HG02798 (cell line): Measurements from ENCODE around the gene TRERF1.
"Not testable (repeated sequence)": the region's sequence is repeated elsewhere in the genome, so short reads cannot be mapped to it uniquely, and the experiment has no call there.

Experiments
- ATAC-seq: cut with Tn5 transposase; IDR thresholded peaks from one replicate; pipeline ENCODE4 v1.9.1; 2021; ENCODE audit warnings: mild to moderate bottlenecking; ENCODE audit not compliant: unreplicated experiment, poor library complexity

TRERF1 gene

GRCh38 chr6:42347456-42347855 is 104.3 kb downstream of the TRERF1 start:
- no peak for ATAC-seq

DNA sequence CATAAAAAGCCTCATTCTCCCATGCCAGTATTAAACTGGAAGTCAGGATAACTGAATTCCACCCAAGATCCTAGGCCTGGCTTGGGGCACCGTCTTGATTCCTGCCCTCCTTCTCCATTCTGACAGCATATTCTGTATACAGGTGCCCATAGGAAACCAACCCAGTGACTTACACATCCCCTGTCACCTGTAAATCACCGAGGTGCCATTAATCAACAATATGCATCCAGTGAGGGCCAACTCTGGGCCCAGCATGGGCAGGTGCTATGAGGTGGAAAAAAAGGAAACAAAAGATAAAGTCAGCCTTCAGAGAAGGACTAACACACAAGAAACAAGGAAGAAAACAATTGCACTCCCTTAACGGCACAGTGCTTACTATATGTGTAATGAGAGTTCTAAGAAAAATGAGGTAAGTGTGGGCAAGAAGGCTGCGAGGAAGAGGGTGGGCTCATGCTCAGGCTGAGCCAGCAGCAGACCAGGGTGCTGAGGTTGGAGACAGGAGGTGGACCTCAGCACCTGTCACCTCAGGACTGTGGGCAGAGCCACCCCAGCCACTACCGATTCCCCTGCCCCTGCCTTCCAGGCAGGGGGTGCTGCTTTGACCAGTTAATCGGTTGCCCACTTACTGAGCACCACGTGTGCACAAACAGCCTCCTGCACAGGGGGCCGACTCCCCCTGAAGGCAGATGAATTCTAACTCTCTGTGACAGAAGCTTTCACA is 105.9 kb downstream of the TRERF1 start:
- no peak for ATAC-seq

DNA sequence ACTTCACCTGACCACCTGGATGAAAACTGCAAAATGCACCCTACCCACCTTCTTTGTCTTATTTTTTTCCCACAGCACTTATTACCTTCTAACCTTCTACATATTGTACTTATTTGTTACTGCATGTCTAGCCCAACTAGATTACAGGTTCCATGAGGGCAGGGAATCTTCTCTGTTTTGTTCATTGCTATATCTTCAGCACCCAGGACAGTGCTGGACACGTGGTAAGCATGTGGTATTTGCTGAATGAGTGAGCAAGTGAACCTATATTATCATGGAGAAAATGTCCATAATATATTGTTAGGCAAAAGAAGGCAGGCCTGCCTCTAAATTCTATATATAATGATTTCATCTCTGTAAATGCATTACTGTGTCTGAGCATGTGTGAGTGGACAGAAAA is 107.0 kb downstream of the TRERF1 start:
- no peak for ATAC-seq

DNA sequence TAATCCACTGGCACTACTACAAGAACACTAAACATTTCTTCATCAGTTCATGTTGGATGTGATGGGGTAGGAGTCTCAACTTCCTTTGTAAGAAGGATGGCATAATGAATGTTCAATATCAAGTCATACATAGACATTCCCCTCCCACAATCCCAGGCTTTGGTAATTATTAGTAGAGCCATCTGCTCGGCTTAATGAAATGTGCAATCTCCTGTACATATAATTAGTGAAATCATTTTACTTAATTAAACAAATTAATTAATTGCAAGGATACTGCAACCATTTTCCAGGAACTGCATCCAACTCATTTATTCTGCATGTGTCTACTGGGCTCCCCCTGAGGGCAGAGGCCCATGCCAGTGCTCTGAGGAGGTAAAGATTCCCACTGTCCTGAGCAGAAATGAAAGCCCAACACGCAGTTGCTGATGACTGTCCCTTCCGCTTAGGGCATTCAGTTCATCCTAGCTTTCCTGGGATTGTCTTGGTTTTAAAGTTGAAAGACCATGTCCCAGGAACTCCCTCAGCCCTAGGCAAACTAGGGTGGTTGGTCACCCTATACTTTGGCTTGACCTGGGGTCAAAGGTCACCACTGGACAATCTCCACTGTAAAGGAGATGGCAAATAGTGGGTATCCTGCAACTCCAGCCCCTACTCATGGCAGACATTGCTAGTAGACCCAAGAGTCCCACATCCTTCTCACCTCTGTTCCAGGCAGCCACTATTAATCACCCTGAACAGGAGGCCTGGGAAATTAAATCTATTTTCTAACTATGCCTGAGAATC is 109.8 kb downstream of the TRERF1 start:
- ATAC-seq, result no peak

DNA sequence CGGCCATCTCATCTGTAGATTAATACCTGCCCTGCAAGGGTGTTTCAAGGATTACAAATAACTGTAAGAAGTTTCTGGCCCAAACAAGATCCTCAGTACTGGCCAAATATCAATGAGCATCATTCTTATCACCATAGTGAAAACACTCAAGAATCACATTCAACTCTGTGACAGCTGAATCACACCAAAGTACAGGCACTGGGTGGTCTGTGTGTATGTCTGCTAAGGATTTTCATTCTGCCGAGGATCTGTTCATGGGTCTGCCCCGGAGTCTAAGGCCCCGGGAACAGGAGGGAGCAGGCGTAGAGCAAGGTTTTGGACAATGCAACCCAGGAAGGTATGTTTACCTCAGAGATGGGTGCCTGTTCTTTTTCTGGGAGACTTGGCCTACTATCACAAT is 110.5 kb downstream of the TRERF1 start:
- no peak for ATAC-seq

DNA sequence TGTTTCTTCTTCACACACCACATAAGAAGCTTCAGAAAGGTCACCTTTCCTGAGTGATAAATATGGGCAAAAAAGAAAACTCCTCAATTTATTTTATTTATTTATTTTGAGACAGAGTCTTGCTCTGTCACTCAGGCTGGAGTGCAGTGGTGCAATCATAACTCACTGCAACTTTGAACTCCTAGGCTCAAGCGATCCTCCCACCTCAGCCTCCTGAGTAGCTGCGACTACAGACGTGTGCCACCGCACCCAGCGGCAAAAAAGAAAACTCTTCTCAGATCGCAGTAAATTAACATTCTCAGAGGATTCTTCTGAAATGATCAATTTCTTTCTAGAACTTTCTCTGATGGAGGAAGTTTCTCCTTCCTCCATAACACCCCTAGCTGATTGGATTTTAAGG is 111.2 kb downstream of the TRERF1 start:
- ATAC-seq, result no peak

DNA sequence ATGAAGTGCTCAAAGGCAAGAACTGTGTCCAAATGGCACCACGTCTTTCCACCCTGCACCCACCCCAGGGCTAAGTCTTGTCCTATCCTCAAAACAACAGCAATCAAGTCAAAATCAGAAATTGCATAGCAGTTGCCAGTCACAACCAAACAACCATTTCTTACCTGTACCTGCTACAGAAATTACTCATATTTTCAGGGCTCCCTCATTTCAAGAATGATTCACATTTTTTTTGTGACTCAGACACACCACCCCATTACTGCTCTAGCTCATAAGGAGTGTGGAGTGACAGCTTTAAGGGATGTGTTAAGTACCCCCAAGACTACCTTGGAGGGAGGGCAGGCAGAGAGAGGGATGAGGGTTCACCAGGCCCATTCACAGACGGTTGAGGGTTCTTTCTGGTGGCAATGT is 111.7 kb downstream of the TRERF1 start:
- ATAC-seq, result peak; percentile 80

GRCh38 chr6:42338744-42339222 is 112.9 kb downstream of the TRERF1 start:
- ATAC-seq, result no peak

DNA sequence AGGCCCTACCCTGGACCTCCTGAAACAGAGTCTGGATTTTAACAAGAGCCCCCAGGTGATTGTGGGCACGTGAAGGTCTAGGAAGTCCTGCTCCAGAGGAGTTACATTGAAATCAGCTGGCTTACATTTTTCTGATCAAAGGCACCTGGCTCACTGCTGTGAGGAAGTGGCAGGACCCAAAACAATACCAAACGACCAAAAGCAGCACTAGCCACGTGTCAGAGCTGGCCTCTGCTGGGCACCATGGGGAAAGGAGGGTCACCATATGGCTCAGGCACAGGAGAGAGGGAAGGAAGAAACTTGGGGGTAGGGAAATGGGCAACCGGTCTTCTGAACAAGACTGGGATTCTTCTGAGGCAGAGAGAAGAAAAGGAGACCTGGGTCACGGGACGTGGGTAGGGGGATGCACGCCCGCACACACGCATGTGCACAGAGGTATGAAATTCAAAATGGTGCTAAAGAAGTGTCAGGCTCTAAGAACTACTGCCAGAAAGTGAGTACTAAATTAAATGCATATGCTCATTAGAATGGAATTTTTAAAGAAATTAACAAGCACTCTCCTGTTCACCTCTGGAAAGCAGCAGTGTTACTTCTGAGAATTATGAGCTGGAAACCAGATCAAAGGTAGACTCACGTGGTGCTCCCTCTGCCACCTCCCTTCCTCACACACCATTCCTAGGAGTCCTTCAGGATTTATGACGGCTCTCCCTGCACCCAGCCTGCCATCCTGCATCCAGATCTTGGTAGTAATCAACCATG is 113.6 kb downstream of the TRERF1 start:
- ATAC-seq, result no peak

- ATAC-seq, result no peak
Measured at GRCh38 chr6:42336431-42336830, 115.3 kb downstream of the TRERF1 start.

DNA sequence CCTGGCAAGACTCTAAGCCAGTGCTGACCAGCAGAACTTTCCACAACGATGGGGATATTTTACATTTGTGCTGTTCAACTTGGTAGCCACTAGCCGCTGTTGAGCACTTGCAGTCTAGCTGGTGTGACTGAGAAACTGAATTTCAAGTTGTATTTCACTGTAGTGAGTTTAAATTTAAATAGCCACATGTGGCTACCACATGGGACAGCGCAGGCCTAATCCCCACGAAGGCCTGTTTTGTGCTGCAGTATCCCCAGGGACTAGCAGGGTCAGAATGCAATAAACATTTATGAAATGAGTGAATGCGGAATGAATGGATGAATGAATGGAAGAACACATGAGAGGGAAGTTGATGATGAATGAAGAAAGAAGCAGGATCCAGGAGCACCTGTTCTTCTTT is 115.8 kb downstream of the TRERF1 start:
- ATAC-seq, result no peak

DNA sequence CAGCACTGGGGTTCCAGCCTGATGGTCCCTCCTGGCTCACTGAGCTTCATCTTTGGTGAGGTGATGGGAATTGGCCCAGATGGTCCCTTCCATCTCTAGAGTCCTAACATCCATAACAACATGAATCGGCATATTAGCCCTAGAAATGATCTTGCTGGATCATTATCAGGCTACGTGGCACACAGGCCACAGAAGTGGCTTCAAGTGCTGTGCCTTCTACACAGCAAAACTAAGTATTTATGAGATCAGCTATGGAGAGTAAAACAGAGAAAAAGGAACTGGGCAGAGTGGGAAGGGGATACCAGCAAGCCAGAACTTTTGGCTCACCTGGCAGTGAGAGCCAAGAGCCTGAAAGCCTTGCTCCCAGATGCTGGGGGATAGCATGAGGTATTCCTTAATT is 116.9 kb downstream of the TRERF1 start:
- ATAC-seq, result no peak

GRCh38 chr6:42333612-42334011 is 118.1 kb downstream of the TRERF1 start:
- ATAC-seq, result no peak

DNA sequence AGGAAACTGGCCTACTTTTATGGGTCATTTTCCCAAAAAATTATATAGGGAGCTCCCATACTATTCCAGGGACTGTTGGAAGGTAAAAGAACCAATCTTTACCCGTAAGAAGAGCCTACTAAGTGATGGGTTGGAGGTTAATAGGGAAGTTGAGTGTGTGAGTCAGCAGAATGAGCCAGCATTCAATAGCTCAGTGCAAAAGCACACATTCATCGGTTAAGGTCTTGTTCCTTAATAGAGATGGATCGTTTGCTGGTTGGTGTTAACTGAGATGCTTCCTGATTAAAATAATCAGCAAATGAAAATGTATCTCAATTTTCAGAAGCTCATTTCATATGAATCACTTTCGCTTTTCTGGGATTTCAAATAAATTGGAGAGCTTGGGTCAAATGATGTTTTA is 118.8 kb downstream of the TRERF1 start:
- no peak for ATAC-seq

DNA sequence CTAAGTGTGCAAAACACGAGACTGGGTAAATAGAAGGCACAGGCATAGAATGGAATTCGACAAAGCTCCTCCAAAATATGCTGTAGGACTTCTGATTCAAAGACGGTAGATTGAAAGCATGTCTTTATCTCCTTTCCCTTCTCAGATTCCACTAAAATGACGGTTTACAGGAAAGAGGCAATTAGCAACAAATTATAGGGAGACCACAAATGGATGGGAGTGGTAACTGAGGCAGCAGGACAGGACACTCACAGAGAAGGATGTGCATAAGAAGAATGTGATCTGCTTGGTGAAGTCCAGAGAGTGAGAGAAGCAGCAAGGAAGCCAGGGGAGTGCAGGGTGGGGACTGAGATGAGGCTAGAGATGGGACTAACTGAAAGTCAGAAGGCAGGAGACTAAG is 120.7 kb downstream of the TRERF1 start:
- ATAC-seq, result no peak

DNA sequence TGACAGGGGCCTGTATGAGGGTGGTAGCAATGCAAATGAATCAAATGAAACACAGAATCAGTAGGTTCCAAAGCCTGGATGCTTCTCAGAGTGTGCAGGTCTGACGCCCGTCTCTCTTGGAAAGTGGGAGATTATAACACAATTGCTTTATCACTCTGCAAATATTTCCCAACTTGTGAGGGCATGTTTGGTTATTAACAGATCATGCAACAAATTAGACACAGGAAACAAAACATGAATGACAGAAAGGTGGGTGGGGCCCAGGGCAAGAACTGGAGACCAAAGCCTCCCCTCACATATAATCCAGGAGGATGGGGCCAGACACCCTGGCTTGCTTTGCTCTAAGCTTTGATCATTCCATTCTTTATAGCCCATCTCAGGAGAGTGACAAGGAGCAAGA is 125.5 kb downstream of the TRERF1 start:
- ATAC-seq, result no peak

- ATAC-seq, result not testable (repeated sequence)
Measured at GRCh38 chr6:42324656-42325324, 126.9 kb downstream of the TRERF1 start.

- no peak for ATAC-seq
Measured at GRCh38 chr6:42322676-42323075, 129.1 kb downstream of the TRERF1 start.

GRCh38 chr6:42321976-42322375 is 129.8 kb downstream of the TRERF1 start:
- no peak for ATAC-seq

DNA sequence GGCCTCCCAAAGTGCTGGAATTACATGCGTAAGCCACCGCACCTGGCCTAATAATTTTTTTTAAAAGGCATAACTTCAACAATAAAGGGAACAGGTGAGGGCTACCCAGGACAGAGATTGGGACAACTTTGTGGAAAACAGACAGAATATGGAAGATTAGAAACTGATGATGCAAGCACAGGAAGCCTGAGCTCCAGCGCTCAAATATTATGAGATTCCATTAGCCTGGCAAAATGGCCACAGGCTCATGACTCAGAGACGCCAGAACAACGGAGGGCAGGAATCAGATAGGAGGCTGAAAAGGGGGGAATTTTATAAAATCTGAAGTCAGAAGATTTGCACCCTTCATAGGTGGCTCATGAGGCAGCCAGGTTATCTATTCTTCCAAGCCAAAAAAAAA is 131.0 kb downstream of the TRERF1 start:
- no peak for ATAC-seq
